Bronchial epithelial cell (primary cell): ENCODE results near the gene PHB1. TPM values are rescaled to one million over a fixed set of nuclear protein-coding genes. Genes with fewer than 3 reads are reported as not detected.
A peak's percentile ranks its signal among the peaks of the same experiment; 100 is the strongest.

Experiments used
- DNase-seq: peaks from one replicate; pipeline ENCODE4 v3.0.0-alpha.2; 2010; ENCODE audit warnings: low read depth
- FAIRE-seq: peaks from 2 replicates; lab custom pipeline; 2011; peaks lifted over from hg19 to GRCh38; lab: Jason Lieb, UNC
- H3K27me3 ChIP-seq: 2 replicates; pipeline ENCODE4 v1.5.1; 2011; ENCODE audit warnings: low read length; ENCODE audit not compliant: control insufficient read depth, insufficient read depth
- H3K36me3 ChIP-seq: 2 replicates; pipeline ENCODE4 v1.5.1; 2011; ENCODE audit warnings: low read length; ENCODE audit not compliant: control insufficient read depth, insufficient read depth
- H3K4me3 ChIP-seq: 2 replicates; pipeline ENCODE4 v1.5.1; 2011; ENCODE audit warnings: mild to moderate bottlenecking, low read depth, low read length, control low read depth
- total RNA-seq: library from RNA; depleted of rRNA; stranded (reverse); fragments of >200 nt; gene quantifications from 2 replicates; pipeline ENCODE4 v1.2.1, GENCODE V29; 2014
- TF ChIP-seq, protein P1 (sequence below): IDR thresholded peaks from 2 replicates; pipeline ENCODE4 v1.5.1; 2011; ENCODE audit warnings: mild to moderate bottlenecking, moderate library complexity, low read length, control low read depth, inconsistent platforms; ENCODE audit not compliant: insufficient read depth, severe bottlenecking

PHB1 gene
- total RNA-seq, 1 donor from 2014 or later = 235 TPM

DNA sequence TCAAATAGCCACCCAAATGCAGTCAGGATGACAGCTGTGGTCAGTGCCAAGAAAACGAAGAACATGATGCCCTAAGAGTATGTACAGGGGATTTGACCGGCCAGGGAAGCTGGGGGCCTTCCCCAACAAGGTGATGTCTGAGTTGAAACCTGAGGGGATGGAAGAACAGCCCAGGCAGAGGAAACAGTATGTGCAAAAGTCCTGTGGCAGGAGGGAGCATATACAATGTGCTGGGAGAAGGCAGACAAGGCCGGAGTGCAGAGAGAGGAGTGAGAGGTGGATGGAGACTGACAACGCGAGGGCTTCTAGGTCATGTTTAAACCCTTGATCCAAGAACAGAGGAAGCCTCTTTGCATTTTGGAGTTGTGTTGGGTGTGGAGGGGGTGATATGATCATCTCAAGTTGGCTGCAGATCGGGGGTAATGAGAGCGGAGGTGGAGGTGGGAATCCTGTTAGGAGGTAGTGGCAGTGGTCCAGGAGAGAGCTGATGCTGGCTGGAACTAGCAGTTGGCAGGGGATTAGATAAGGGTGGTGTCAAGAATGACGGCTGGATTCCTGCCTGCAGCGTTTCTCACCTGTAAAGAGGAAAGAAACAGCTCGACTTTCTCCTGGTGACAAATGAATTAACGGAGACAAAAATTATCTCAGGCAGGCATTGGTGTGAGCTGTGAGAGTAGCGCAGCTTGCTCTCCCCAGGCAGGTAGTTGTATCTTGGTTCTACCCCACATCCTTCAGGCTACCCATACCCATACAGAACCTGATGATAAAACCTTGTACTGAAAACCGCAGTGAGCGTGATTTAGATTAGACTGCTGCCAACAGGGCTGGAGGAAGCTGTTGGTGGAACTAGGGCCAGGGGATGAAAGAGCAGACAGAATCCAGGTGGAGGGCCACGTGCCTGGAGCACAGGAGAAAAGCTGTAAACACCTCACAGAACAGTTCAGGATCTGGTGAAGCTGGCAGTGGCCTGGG, 43.2 kb upstream of the PHB1 start:
- no peak for DNase-seq
- TF ChIP-seq, protein P1, sequence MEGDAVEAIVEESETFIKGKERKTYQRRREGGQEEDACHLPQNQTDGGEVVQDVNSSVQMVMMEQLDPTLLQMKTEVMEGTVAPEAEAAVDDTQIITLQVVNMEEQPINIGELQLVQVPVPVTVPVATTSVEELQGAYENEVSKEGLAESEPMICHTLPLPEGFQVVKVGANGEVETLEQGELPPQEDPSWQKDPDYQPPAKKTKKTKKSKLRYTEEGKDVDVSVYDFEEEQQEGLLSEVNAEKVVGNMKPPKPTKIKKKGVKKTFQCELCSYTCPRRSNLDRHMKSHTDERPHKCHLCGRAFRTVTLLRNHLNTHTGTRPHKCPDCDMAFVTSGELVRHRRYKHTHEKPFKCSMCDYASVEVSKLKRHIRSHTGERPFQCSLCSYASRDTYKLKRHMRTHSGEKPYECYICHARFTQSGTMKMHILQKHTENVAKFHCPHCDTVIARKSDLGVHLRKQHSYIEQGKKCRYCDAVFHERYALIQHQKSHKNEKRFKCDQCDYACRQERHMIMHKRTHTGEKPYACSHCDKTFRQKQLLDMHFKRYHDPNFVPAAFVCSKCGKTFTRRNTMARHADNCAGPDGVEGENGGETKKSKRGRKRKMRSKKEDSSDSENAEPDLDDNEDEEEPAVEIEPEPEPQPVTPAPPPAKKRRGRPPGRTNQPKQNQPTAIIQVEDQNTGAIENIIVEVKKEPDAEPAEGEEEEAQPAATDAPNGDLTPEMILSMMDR = no peak
- no peaks in the 10 kb centered on the region for H3K36me3 ChIP-seq
- FAIRE-seq = no peak
- H3K4me3 ChIP-seq = no peak overlapping the region
- H3K27me3 ChIP-seq = peaks cover 23% of the 10 kb centered on the region

DNA sequence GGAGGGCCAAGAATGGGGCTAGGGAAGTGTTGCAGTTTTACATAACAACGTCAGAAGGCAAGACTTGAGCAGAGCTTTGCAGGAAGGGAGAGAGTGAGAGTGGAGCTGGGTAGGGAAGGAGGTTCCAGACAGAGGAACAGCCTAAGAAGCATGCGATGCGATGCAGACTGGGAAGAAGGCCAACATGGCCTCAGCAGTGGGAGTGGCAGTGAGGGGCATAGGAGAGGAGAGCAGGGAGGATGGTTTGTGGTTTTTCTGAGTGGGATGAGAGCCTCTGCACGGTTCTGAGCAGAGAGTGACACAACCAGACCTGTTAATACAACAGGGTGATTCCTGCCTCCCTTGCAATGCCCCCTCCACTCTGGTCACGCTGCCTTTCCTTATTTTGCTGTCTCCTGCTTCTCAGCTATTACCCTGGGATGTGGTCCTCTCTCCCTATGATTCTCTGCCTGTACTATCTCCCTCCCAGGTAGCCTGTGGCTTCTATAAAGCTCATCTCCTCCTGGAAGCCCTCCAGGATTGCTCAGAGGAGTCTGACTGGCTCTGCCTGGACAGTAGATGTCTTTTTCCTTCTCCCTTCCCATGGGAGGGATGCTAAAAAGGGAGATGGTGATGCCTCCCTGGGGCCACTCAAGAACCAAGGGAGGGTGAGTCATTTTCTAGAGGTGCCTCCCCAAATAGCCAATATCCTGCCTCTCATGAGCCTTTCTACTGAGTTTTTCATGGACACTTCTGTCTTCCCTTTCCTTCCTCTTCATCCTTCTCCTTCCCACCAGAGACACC, 41.7 kb upstream of the PHB1 start:
- DNase-seq (peak; percentile 15), FAIRE-seq (peak; percentile 93)
- peaks cover 20% of the 10 kb centered on the region for H3K27me3 ChIP-seq
- TF ChIP-seq, protein P1 = no peak
- H3K36me3 ChIP-seq = no peaks in the 10 kb centered on the region
- no peak overlapping the region for H3K4me3 ChIP-seq

DNA sequence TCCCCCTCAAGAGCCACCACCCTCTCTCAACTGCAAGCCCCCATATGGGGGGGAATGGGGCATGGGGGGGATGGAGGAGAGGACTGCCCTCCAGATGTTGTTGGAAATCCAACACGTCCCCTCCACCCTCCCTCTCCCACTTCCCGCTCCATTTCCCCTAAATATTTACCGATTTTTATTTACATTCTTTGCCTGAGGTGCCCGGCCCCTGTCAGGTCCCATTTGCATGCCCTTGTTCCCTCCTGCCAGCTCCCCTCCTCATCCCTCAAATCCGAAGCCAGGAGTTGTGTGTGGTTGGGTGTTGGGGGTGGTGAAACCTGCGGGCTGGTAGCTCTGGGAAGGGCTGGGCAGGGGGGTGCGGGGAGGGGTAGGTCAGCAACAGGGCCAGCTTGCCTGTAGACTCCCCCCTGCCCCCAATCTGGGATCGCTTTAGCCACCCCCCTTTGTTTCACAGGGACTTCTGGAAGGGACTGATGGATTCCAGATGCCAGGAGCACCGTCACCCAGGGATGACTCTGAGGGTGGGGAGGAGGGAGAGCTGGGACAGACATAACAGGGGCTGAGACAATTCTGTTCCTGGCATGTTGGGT, 40.7 kb upstream of the PHB1 start:
- TF ChIP-seq, protein P1 = no peak
- no peak overlapping the region for H3K4me3 ChIP-seq
- FAIRE-seq (no peak), DNase-seq (no peak)
- peaks cover 14% of the 10 kb centered on the region for H3K27me3 ChIP-seq
- H3K36me3 ChIP-seq = no peaks in the 10 kb centered on the region

DNA sequence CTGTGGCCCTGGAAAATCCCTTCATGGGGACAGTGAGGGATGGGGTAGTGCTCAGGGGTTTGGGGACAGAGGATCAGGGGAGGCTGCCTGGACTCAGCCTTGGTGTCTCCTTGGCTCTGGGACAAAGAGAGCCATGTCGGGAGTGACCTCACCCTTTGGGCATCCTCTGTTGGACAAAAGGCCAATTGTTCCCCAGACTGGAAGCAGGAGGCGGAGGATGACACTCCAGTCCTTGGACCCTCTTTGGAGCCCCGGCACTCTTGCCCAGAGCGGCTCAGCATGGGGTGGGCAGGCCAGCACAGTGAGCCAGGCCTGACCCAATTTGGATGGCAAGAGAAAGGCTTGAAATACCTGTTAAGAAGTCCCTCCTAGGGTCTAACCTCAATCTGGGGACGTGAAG, 39.4 kb upstream of the PHB1 start:
- Histone ChIP-seq H3K36me3 (no peaks in the 10 kb centered on the region), H3K27me3 (peaks cover 12% of the 10 kb centered on the region), H3K4me3 (no peak overlapping the region)
- DNase-seq = no peak
- TF ChIP-seq, protein P1 = no peak
- no peak for FAIRE-seq

DNA sequence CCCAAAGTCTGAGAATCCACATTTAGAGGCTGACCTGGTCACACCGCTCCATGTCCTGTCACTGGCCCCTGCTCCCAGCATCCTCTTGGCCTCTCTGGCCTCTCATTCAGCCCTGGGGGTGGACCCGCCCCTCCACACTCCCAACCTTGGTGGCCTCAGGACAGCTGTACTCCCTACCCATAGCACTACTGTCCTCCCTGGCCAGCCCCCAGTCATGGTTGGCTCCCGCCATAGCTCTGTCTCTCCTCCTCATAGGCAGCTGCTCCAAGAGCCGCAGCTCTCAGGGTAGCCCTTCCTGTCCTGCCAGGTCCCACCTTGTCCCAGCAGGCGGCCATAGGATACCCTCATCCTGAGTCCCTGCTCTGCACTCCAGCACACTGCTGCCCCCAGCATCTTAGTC, 38.0 kb upstream of the PHB1 start:
- no peak for DNase-seq
- no peak for FAIRE-seq
- no peaks in the 10 kb centered on the region for H3K36me3 ChIP-seq
- TF ChIP-seq, protein P1 = no peak
- peaks cover 5% of the 10 kb centered on the region for H3K27me3 ChIP-seq
- no peak overlapping the region for H3K4me3 ChIP-seq
